T-cell (primary cell): ENCODE data around the gene THAP4. TPM values are rescaled to one million over a fixed set of nuclear protein-coding genes. Genes with fewer than 3 reads are reported as not detected.

Experiments used
- ATAC-seq, 4 experiments: fragments of 200-7000 bp in 3 of 4; fragments of 150-1000 bp in 1 of 4; cut with Tn5 transposase; replicated peaks in 1 of 4; 1 replicate in 3 of 4; 2 replicates in 1 of 4; pipeline ENCODE4 v1.10.0; 2021; ENCODE audit warnings: moderate library complexity in 3 of 4, mild to moderate bottlenecking in 2 of 4, moderate number of reproducible peaks in 1 of 4
- CTCF ChIA-PET, 2 donors: fragments of 300-600 bp; sonication (Branson Sonifier 250); formaldehyde crosslinking; loops; one replicate each; lab custom pipeline; 2022; ENCODE audit warnings: antibody characterized with exemption in 2 of 2; lab: Charles Lee
- POLR2A ChIA-PET, 2 donors: fragments of 300-600 bp; sonication (Branson Sonifier 250); formaldehyde crosslinking; loops; one replicate each; lab custom pipeline; 2022; ENCODE audit warnings: antibody characterized with exemption in 2 of 2; lab: Charles Lee
- DNase-seq, 35 experiments: peaks; one replicate each; pipeline versions ENCODE4 v3.0.0 to v3.0.0-alpha.2; 2013 to 2023
- H3K27ac ChIP-seq: one replicate; pipeline ENCODE4 v1.5.1; 2013; ENCODE audit warnings: low read length
- H3K27me3 ChIP-seq, 2 experiments: replicated peaks in 1 of 2; 1 replicate in 1 of 2; 2 replicates in 1 of 2; pipeline versions ENCODE4 v1.6.1 to v1.7.0; 2013; ENCODE audit warnings: low read length in 1 of 2, mixed read lengths in 1 of 2; ENCODE audit not compliant: control insufficient read depth in 2 of 2, insufficient read depth in 2 of 2; ENCODE audit errors: extremely low read depth in 1 of 2
- H3K36me3 ChIP-seq, 2 donors: 1 replicate in 1 of 2; 2 replicates in 1 of 2; pipeline versions ENCODE4 v1.6.1 to v1.7.0; 2013; ENCODE audit warnings: low read length in 1 of 2; ENCODE audit not compliant: control insufficient read depth in 2 of 2, insufficient read depth in 1 of 2; ENCODE audit errors: extremely low read depth in 1 of 2
- H3K4me1 ChIP-seq, 2 experiments: 1 replicate in 1 of 2; 2 replicates in 1 of 2; pipeline versions ENCODE4 v1.6.1 to v1.7.0; 2013; ENCODE audit warnings: low read length in 2 of 2, mixed read lengths in 1 of 2; ENCODE audit not compliant: insufficient read depth in 2 of 2, control insufficient read depth in 1 of 2; ENCODE audit errors: extremely low read depth in 1 of 2
- H3K4me3 ChIP-seq, 2 donors: 1 replicate in 1 of 2; 2 replicates in 1 of 2; pipeline versions ENCODE4 v1.5.1 to v1.7.0; 2013; ENCODE audit warnings: mild to moderate bottlenecking in 2 of 2, low read length in 1 of 2, moderate library complexity in 1 of 2; ENCODE audit not compliant: control insufficient read depth in 1 of 2; ENCODE audit errors: extremely low read depth in 1 of 2
- H3K9me3 ChIP-seq: 2 replicates; pipeline ENCODE4 v1.7.0; 2013
- H3K27ac Mint-ChIP-seq, 2 donors: one replicate each; pipeline ENCODE4 v1.8.0; 2020 to 2021; ENCODE audit warnings: mild to moderate bottlenecking in 2 of 2, mixed read lengths in 2 of 2
- H3K27me3 Mint-ChIP-seq, 2 donors: one replicate each; pipeline ENCODE4 v1.8.0; 2021 to 2022; ENCODE audit warnings: mixed read lengths in 2 of 2
- H3K36me3 Mint-ChIP-seq: one replicate; pipeline ENCODE4 v1.8.0; 2021; ENCODE audit warnings: mixed read lengths
- H3K4me1 Mint-ChIP-seq, 3 donors: one replicate each; pipeline ENCODE4 v1.8.0; 2020 to 2022; ENCODE audit warnings: mixed read lengths in 3 of 3, mild to moderate bottlenecking in 1 of 3
- H3K4me3 Mint-ChIP-seq, 3 donors: one replicate each; pipeline ENCODE4 v1.8.0; 2020 to 2022; ENCODE audit warnings: mild to moderate bottlenecking in 3 of 3, mixed read lengths in 3 of 3, moderate library complexity in 3 of 3
- H3K9me3 Mint-ChIP-seq, 3 donors: one replicate each; pipeline ENCODE4 v1.8.0; 2020 to 2022; ENCODE audit warnings: mixed read lengths in 3 of 3
- WGBS: methylation state at CpG from one replicate; pipeline ENCODE4 v1.1.5; 2013; ENCODE audit warnings: missing lambda C conversion rate; ENCODE audit not compliant: insufficient coverage; 5-methylcytosine and 5-hydroxymethylcytosine counted together
- total RNA-seq, 35 experiments: library from RNA in 6 of 35; stranded (reverse) in 6 of 35; fragments of 120-200 nt in 1 of 35; gene quantifications; one replicate each; pipeline versions ENCODE4 v1.2.1 to v1.2.4 and lab custom pipeline; 2013 to 2026

Gene THAP4
- total RNA-seq, 5 donors from 2014 or later (not counting 1 experiment from before 2014, with no cell fraction given) = 27.3 to 34.5 (median 29.7) TPM

DNA sequence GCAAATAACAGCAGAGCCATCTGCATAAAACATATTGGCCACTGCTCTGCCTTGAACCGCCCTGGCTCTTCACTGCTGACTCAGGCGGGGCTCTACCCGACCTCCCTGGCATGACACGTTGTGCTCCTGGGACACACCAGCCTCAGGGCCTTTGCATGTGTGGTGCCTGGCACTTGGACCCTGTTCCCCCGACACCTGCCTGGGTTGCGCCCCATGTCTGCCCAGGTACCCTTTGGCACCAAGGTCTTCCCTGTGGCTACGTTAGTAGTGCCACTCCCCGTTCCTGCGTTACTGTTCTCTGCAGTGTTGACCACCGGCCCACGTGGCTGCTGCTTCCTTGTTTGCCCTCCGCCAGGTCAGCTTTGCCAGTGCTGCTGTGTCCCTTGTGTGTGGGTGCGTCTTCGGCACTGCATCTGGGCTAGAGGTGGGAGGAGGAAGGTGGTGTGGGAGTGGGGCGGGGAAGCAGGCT is 20.9 kb upstream of the THAP4 start:
- H3K36me3 Mint-ChIP-seq = peaks cover 40% of the 10 kb centered on the region
- ATAC-seq (no peak), DNase-seq (no peak)
- 92% methylated on average over 12 of the region's 15 CpGs for WGBS
- no peaks in the 10 kb centered on the region for H3K4me1 Mint-ChIP-seq
- ChIA-PET CTCF (no interaction called here), POLR2A (interaction anchor here in 1 of 2 donors (0.6 kb wide), 1 partner anchor 19 kb away, joined by 4 read pairs; no protein-coding TSS in a partner anchor)
- no peaks in the 10 kb centered on the region for H3K9me3 ChIP-seq
- H3K9me3 Mint-ChIP-seq = no peaks in the 10 kb centered on the region
- peaks cover 28 to 79% of the 10 kb centered on the region in 2 donors for H3K36me3 ChIP-seq
- H3K4me1 ChIP-seq = no peaks in the 10 kb centered on the region
- H3K27ac Mint-ChIP-seq = no peak overlapping the region
- no peaks in the 10 kb centered on the region for H3K27me3 Mint-ChIP-seq
- no peak overlapping the region for H3K4me3 Mint-ChIP-seq
- no peak overlapping the region for H3K4me3 ChIP-seq
- H3K27ac ChIP-seq = no peak overlapping the region
- no peaks in the 10 kb centered on the region for H3K27me3 ChIP-seq

DNA sequence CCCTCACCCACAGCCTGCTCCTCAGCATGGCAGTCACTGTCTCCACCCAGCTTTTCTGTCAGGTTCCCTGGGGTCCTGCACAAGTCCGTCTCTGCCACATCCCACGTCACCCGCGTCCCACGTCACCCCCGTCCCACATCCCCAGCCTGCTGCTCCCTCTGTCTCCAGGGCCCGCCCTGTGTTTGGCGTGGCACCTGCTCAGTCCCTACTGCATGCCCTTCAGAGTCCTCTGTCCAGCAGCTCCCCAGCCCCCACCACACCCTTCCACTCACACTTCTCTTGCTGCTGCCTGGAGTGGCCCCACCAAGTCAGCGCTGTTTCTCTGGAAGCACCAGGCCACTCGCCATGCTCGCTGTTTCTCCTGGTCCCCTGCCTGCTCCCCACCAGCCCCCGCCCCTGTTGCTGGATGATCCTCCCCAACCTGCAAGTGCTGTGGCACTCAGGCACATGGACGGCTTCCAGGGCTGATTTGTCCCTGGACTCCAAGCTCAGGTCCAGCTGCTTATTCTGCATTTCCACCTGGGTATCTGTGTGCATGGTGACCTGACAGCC is 19.3 kb upstream of the THAP4 start:
- POLR2A ChIA-PET = no interaction called here
- H3K36me3 Mint-ChIP-seq = peaks cover 45% of the 10 kb centered on the region

GRCh38 chr2:241655516-241656189 is 18.7 kb upstream of the THAP4 start:
- no peak for DNase-seq
- ATAC-seq = no peak
- H3K27me3 ChIP-seq = no peaks in the 10 kb centered on the region
- H3K9me3 Mint-ChIP-seq = no peaks in the 10 kb centered on the region
- no peak overlapping the region for H3K4me3 ChIP-seq
- no peak overlapping the region for H3K27ac Mint-ChIP-seq
- H3K4me1 ChIP-seq = no peaks in the 10 kb centered on the region
- H3K36me3 Mint-ChIP-seq = peaks cover 49% of the 10 kb centered on the region
- WGBS = 96% methylated on average over 17 of the region's 17 CpGs
- H3K4me1 Mint-ChIP-seq = peaks cover 0 to 5% (median 3%) of the 10 kb centered on the region in 3 donors
- POLR2A ChIA-PET = no interaction called here
- H3K9me3 ChIP-seq = no peaks in the 10 kb centered on the region
- H3K27me3 Mint-ChIP-seq = no peaks in the 10 kb centered on the region
- peaks cover 36 to 84% of the 10 kb centered on the region in 2 donors for H3K36me3 ChIP-seq
- no peak overlapping the region for H3K27ac ChIP-seq
- H3K4me3 Mint-ChIP-seq = no peak overlapping the region
- CTCF ChIA-PET = no interaction called here

More for the DNA sequence above, 19.3 kb upstream of the THAP4 start:
- Mint-ChIP-seq H3K27ac (no peak overlapping the region), H3K4me1 (no peaks in the 10 kb centered on the region), H3K4me3 (no peak overlapping the region), H3K27me3 (no peaks in the 10 kb centered on the region), H3K9me3 (no peaks in the 10 kb centered on the region)
- DNase-seq = no peak
- Histone ChIP-seq H3K4me3 (no peak overlapping the region), H3K27ac (no peak overlapping the region), H3K27me3 (no peaks in the 10 kb centered on the region), H3K4me1 (no peaks in the 10 kb centered on the region), H3K9me3 (no peaks in the 10 kb centered on the region), H3K36me3 (peaks cover 31 to 84% of the 10 kb centered on the region in 2 donors)
- 99% methylated on average over 13 of the region's 13 CpGs for WGBS
- no peak for ATAC-seq
- CTCF ChIA-PET = no interaction called here

GRCh38 chr2:241654551-241654950 is 17.6 kb upstream of the THAP4 start:
- CTCF ChIA-PET = interaction anchor here in 1 of 2 donors (0.5 kb wide), 1 partner anchor 361 kb away, joined by 4 read pairs; no protein-coding TSS in a partner anchor
- H3K27ac ChIP-seq = no peak overlapping the region

GRCh38 chr2:241653210-241653750 is 16.3 kb upstream of the THAP4 start:
- H3K9me3 Mint-ChIP-seq = no peaks in the 10 kb centered on the region
- Histone ChIP-seq H3K36me3 (peaks cover 37 to 66% of the 10 kb centered on the region in 2 donors), H3K9me3 (no peaks in the 10 kb centered on the region), H3K4me1 (peaks cover 0 to 3% of the 10 kb centered on the region in 2 experiments), H3K27me3 (no peaks in the 10 kb centered on the region), H3K4me3 (no peak overlapping the region), H3K27ac (no peak overlapping the region)
- ChIA-PET POLR2A (interaction anchor here in 1 of 2 donors (0.6 kb wide), 1 partner anchor 96 kb away, joined by 3 read pairs; no protein-coding TSS in a partner anchor), CTCF (interaction anchor here in 1 of 2 donors (0.8 kb wide), 1 partner anchor 21 kb away, joined by 6 read pairs; no protein-coding TSS in a partner anchor)
- H3K27ac Mint-ChIP-seq = no peak overlapping the region
- 95% methylated on average over 10 of the region's 13 CpGs for WGBS
- no peaks in the 10 kb centered on the region for H3K27me3 Mint-ChIP-seq
- H3K36me3 Mint-ChIP-seq = peaks cover 36% of the 10 kb centered on the region
- no peak for DNase-seq
- no peak for ATAC-seq
- H3K4me1 Mint-ChIP-seq = peaks cover 9 to 14% (median 11%) of the 10 kb centered on the region in 3 donors
- H3K4me3 Mint-ChIP-seq = no peak overlapping the region

More at GRCh38 chr2:241654551-241654950, 17.6 kb upstream of the THAP4 start:
- Mint-ChIP-seq H3K27ac (no peak overlapping the region), H3K27me3 (no peaks in the 10 kb centered on the region), H3K36me3 (peaks cover 43% of the 10 kb centered on the region), H3K4me3 (no peak overlapping the region), H3K4me1 (peaks cover 3 to 5% (median 3%) of the 10 kb centered on the region in 3 donors), H3K9me3 (no peaks in the 10 kb centered on the region)
- DNase-seq (no peak), ATAC-seq (no peak)
- POLR2A ChIA-PET = no interaction called here
- Histone ChIP-seq H3K9me3 (no peaks in the 10 kb centered on the region), H3K4me1 (no peaks in the 10 kb centered on the region), H3K36me3 (peaks cover 37 to 78% of the 10 kb centered on the region in 2 donors), H3K4me3 (no peak overlapping the region), H3K27me3 (no peaks in the 10 kb centered on the region)
- WGBS = no CpG with 5 or more reads among the region's 12 CpGs

DNA sequence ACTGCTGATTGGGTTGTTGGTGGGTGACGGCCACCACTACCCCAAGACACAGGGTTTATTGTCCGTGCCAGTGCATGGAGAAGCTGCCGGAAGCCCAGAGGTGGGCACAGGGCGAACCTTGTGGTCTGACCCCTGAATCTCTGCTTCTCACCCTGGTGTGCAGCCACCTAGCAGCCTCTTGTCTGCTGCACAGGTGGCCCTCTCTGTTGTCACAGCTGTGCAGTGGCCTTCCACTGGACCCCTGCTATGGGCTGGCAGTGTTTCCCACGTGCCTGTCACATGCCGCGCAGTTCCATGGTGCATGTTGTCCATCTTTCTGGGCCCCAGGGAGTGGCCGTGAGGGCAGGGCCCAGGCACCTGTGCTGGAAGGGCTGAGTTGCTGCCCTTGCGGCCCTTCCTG is 15.8 kb upstream of the THAP4 start:
- ChIA-PET POLR2A (no interaction called here), CTCF (no interaction called here)
- WGBS = 97% methylated on average over 9 of the region's 9 CpGs
- Histone ChIP-seq H3K36me3 (peaks cover 37 to 61% of the 10 kb centered on the region in 2 donors), H3K27ac (no peak overlapping the region), H3K4me1 (peaks cover 0 to 3% of the 10 kb centered on the region in 2 experiments), H3K9me3 (no peaks in the 10 kb centered on the region), H3K4me3 (no peak overlapping the region), H3K27me3 (no peaks in the 10 kb centered on the region)
- Mint-ChIP-seq H3K9me3 (no peaks in the 10 kb centered on the region), H3K27ac (no peak overlapping the region), H3K36me3 (peaks cover 33% of the 10 kb centered on the region), H3K4me1 (peaks cover 9 to 17% (median 15%) of the 10 kb centered on the region in 3 donors), H3K27me3 (no peaks in the 10 kb centered on the region), H3K4me3 (no peak overlapping the region)
- no peak for DNase-seq
- no peak for ATAC-seq
